Stimulated activated CD4-positive, alpha-beta T cell treated with anti-CD3 and anti-CD28 coated beads, Interleukin-4, amount 100 ng/mL, for 1 hour (primary cell): ENCODE data around the gene C17orf100.
A peak's percentile ranks its signal among the peaks of the same experiment; 100 is the strongest.

Experiments used
- DNase-seq: peaks from one replicate; pipeline ENCODE4 v3.0.0-alpha.2; 2020

C17orf100 gene

DNA sequence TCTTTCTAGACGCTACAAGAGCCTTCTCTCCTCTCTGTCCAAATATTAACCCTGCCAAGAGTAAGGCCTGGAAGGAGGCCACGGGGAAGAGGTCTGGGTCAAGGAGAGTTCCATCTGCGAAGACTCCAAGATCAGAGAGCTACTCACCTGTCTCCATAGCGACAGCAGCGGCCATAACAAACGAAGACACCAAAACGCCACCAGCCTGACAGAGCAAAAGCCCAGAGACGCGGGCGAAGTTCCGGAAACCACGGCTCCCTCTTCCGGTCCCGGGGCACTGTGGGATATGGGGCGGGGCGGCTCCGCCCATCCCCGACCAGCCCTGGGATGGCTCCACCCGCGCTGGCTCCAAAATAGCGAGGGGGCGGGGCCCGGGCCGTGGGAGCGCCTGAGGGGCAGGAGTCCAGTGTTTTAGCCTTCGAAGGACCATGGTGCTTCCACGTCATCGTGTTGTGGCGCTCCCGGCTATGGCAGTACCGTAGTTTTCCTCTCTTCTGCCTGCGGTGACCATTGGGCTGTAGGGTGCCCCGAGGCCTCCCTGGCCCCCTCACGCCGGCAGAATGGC is at the start of gene C17orf100, which contains the start of gene MED31:
Gene C17orf100 (plus strand): TSS at position 409 of the 565 bp plus-strand sequence. CDS start 152 bp downstream, at position 561.
Gene MED31 (minus strand): TSS at position 252 of the 565 bp plus-strand sequence. CDS start 77 bp downstream, at position 175.
- peak; percentile 93 for DNase-seq

DNA sequence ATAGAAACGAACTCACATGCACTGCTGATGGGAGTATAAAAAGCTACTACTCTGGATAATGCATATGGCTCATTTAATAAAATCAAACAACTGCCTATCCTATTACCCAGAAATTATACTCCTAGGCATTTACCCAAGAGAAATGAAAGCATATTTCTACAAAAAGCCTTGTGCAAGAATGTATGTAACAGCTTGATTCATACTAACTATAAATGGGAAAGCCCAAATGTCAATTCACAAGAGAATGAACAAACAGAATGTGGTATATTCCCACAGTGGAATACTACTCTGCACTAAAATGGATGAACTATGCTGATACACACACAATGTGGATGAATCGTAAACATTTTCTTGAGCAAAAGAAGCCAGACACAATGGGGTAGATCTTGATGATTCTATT is 49.4 kb upstream of the C17orf100 start:
- no peak for DNase-seq

DNA sequence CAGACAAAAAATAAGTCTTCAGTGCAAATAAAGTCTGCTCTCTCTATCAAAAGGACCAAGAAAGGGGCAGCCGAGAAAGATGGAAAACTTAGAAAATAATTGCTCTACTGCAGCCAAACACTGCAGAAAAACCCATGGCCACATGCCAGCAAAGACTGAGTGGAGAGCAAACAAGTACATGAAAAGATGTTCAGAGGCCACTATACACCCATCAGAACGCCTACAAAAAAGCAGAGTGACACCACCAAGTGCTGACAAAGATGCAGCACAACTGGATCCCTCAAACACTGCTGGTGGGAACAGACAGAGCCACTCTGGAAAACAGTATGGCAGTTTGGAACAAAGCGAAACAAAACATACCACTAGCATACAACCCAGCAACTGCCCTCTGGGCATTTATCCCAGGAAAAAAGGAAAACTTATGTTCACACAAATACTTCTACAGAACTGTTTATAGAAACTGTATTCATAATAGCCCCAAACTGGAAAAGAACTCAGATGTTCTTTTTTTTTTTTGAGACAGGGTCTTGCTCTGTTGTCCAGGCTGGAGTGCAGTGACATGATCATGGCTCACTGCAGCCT is 47.7 kb upstream of the C17orf100 start:
- DNase-seq: no peak

DNA sequence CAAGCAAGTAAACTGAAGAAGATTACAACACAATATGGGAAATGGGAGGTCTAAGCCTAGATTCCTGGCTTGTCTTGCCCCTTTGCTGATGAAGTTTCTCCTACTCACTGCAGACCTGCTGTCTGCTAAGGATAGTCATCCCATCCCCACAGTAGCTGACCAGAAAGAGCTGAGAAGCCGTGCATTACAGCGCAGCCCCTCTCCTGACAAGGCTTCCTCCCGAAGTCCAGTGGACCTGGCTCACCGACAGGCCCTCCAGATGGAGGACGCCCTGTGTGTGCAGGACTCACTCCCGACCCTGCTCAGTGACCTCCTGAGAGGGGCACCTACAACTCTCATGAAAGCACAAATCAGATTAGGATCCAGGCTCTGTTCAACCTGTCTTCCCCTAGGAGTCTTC is 46.4 kb upstream of the C17orf100 start:
- DNase-seq: no peak

DNA sequence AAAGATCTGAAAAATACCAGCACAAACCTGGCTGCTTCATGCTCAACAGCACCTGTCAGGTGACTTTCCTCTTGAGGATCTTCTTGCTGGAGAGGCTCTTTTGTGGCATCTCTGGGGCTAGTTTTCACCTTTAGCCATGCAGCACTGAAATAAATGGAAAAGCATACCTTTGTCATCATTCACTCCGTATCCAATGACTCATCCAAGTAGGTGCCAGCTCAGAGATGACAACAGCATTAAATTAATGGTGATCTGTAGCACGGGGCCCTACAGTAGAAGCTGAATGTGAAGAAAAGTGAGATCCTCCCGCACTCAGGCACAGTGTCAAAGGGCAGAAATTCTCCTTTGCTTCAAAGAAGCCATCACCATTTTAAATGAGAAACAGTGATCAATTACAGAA is 43.2 kb upstream of the C17orf100 start:
- no peak for DNase-seq

DNA sequence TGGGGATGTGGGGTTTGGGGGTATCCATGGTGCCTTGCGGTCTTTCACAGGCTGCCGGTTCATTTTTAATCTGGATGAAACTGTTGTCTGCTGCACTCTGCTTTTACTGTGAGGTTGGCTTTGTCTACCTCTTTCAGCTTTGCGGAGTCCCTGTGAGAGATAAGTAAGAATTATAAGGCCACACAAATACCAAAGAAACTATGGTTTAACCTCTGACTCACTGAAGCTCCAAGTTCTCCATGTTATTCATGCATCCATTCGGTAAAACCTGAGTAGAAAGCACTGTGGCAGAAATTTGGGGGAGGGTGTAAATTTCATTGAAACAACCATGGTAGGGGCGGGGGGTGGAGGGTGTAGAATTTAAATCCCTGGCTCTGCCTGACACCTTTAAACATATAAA is 41.6 kb upstream of the C17orf100 start:
- DNase-seq: no peak

DNA sequence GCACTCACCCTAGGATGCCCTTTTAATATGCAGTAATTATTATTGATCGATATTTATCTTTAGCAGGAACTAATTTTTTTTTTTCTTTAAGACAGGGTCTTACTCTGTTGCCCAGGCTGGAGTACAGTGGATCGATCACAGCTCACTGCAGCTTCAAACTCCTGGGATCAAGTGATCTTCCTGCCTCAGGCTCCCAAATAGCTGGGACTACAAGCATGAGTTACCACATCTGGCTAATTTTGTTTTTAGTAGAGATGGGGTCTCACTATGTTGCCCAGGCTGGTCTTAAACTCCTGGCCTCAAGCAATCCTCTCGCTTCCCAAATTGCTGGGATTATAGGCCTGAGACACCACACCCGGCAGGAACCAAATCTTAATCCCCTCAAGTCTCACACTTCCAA is 40.3 kb upstream of the C17orf100 start:
- DNase-seq: no peak

DNA sequence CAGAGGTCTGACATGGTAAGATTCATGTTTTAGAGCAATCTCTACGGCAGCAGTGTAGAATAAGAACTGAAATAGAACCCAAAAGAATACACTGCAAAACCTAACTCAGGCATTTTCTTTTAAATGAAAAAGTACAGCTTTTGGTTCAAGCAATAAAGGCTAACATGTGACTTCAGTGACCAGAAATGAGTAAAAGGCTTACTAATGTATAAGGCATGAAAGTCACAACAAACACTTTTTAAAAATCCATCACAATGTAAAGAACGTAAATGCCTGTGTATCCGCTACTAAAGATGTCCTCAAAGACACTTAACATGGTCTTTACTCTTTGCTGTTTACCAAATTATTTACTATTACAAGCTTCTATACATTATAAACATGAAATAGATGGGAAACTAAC is 27.6 kb upstream of the C17orf100 start:
- no peak for DNase-seq

DNA sequence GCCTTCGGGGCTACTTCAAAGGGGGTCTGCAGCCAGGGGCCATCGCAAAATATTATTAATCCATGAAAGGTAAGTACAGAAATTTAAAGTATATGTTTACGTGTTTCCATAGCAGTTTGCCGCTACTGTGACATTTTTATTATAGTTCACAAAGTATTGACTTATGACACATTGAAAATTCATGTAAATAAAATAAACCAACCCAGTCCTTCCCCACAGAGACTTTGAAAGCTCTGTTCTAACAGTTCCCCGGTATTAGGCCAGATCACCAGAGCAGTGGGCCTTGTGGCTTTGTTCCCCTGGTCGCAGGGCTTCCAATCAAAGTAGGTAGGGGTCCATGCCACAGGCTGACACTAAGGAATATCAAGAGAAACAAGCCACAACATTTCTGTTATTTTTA is 24.9 kb upstream of the C17orf100 start:
- DNase-seq: no peak

DNA sequence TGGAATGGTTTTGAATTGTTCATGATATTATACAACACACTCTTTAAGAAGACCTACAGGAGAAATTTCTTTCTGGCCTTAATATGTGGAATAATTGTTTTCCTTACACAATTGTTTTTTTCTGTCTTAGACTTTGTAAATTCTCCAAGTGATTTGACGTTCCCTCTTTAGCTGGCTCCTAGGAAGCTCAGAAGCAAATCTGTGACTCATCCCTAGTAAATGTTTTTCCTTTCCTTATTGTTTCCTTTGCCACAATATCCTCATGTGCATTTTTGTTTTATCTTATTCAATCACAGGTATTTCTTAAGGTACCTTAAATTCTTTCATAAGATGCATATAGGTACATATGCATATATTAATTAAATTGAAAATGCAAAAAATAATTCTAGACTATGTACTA is 24.5 kb upstream of the C17orf100 start:
- no peak for DNase-seq

DNA sequence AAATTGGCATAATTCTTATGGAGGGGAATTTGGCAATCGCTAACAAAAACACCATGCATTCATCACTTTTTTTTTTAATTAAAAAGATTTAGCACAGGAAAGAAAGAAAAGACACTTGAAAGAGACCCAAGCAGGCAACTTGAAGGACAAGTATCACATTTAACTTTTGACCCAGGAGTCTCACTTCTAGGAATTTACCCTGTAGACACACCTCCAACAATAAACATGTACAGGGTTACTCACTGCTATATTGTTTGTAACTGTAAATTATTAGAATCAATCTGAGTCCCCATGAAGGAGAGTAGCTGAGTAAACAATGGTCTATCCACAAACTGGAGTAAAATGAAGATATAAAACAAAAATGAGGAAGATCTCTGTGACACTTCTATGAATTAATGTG is 21.2 kb upstream of the C17orf100 start:
- DNase-seq: no peak

DNA sequence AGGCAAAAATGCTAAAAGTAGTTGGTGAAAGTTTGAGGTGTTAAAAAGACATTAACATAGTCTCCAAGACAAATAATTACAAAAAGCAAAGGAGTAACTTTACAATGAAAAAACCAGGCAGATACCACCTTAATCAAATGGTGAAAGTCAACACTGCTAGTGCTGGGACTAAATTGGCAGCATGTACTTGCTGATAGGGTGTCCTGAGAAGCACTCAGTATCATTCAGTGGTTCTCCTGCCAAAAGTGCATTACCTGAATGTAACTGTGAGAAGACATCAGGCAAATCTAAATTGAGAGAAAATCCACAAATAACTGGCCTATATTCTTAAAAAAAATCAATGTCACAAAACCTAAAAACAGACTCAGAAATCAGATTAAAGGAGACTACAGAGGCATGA is 19.0 kb upstream of the C17orf100 start:
- DNase-seq: no peak

DNA sequence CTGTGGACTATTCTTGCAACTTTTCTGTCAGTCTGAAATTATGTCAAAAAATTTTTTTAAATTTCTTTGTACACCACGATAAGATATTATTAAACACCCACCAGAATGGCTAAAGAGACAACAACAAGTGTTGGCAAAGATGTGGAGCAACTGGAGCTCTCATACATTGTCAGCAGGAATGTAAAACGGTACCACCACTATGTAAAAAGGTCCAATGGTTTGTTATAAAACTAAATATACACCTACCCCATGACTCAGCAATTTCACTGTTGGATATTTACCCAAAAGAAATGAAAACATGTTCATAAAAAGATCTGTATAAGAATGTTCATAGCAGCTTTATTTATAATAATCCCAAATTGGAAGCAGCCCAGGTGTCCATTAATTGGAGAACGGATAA is 18.3 kb upstream of the C17orf100 start:
- DNase-seq: no peak

DNA sequence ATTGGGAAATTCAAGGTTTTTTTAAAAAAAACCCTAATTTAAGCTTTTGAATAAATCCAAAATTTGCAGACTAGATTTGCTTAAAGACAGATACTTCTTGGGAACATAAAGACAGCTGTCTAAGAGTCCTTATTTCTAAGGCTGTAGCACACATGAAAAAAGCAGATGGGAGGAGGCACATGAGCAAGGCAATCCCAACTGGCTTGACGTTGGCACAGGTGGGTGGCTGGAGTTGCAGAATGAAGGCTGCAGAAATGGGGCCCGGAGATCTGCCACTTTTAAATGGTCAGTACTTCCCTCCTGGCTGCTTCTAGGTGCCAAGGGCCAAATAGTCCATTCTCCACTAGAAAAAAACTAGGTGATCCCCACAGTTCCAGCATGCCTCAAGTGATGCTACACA is 15.5 kb upstream of the C17orf100 start:
- DNase-seq: no peak

DNA sequence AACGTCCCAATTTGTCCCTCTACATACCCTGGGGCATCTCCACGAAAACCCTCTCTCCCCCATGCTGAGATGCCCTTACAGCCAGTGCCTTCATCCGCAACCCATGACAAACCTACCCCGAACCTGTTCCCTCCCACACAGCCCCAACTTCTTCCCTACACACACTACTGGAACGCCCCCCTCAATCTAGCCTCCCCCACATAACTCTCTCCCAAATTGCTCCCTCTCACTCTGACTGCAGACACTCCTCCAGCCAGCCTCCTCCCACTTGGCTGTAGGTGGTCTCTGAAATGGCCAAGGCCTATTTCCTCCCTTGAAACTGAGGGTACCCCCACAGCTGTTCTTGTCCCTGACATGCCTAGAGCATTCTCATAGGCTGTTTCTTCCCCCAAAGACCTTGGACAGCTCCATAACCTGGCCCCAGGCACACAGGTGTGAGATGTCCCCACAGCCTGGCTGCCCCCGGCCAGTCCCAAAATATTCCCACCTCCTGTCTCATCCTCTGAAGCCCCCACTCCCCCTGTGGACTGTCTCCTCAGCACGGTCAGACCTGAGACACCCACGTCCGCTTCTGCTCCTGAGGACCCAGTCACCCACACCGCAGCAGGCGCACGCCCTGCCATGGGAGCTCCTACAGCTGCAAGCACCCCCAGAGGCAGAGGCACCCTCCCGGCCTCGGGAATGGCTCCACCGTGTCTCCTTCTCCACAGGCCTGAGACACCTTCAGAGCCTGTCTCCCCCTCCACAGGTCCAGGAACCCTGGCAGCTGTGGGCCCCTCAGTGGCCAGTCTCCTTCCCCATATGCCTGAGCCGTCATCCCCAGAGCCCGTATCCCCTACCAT is 14.7 kb upstream of the C17orf100 start:
- no peak for DNase-seq

DNA sequence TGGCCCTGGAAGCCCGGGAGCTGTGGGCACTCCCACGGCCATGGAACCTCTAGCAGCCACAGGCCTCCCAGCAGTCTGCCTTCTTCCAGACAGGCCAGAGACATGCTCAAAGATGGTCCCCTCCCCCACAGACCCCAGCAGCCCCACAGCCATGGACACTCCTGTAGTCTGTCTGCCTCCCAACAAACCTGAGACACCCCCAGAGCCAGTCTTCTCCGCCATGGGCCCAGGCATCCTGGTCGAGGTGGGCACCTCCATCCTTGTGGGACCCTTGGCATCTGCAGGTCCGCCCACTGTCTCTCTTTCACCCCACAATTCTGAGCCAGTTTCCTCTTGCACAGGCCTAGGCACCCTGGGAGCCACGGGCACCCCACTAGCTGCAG is 14.1 kb upstream of the C17orf100 start:
- no peak for DNase-seq

DNA sequence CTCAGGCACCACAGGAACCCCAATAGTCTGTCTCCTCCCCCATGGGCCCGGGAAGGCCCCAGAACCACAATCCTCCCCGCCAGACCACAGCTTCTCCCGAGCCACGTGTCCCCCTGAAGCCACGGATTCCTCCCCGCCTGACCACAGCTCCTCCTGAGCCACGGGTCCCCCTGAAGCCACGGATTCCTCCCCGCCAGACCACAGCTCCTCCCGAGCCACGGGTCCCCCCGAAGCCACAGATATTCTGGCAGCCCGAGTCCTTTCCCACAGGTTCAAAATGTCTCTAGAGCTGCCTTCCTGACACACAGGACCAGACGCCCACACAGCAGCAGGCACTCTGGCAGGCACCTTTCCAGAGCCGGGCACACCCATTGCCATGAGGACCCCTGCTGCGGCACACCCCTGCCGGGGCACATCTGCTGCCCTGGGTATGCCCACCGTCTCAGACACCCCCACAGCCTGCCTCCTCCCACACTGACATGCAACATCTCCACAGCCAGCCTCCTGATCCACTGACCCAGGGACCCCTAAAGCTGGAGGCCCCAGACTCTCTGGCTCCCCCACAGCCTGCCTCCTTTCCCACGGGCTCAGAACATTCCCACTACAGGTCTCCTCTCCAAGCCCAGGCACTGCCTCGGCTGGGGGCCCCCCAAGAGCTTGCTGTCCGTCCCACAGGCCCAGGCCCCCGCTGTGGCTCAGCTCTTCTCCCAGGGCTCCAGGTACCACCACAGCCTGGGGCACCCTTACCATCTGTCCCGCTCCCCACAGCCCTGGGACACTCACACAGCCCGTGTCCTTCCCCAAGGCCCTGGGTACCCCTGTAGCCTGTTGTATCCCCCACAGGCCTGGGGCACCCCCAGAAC is 13.3 kb upstream of the C17orf100 start:
- no peak for DNase-seq

DNA sequence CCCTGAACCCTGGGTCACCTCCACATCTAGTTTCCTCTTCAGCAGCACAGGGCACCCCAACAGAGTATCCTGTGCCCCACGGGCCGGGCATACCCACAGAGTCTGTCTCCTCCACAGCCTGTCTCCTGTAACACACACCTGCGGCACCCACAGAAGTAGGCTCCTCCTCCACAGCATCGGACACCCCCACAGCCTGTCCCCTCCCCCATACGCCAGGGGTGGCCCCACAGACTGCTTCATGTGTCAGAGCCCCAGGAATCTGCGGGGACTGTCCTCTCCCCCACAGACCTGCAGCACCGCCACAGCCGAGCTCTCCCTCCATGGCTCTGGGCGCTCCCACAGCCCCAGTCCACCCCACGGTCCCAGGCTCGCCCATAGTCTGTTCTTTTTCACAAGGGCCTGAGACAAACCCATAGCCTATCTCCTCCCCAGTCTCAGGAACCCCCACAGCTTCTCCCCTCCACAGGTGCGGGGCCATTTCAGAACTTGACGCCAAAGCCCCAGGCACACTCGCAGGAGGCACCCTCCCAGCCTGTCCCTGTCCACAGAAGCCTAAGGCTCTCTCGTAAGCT is 12.5 kb upstream of the C17orf100 start:
- DNase-seq: no peak

DNA sequence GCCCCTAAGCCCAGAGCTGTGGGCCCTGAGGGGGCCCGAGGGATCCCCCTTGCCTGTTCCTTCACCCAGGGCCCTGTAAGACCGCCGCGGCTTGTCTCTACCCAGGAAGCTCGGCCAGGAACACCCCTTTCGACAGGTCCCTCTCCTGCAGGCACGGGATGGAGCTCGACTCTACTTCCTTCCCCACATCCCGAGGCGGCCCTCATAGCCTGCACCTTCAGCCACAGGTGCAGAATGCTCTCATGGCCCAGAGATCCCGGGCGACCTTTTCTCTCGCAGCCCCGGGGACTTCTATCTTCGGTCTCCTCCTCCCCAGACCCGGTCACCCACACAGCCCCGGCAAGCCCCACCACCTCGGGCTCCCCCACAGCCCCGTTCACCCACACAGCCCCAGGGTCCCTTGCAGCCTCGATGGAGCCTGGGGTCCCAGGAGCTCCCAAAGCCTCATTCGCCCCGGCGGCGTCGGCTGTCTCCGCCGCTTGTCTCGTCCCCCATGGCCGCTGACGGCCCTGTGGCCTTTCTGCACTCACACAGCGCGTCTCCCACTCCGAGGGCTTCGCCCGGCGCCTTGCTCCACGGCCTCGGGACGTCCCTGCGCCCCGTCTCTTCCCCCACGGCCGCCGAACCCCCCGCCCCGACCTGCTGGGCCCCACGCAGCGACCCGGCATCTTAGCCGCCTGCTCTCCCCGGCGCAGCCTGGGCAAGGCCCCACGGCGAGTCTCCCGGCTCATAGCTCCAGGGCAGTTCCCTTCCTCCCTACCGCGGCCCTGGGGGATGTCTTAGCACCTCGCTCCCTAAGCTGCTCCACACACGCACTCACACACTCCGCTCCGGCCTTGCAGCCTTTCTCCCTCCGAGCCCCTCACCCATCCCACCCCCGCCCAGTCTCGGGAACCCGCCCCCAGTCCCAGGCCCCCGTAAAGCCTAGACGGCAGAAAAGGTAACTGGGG is 11.7 kb upstream of the C17orf100 start:
- peak; percentile 37 for DNase-seq

DNA sequence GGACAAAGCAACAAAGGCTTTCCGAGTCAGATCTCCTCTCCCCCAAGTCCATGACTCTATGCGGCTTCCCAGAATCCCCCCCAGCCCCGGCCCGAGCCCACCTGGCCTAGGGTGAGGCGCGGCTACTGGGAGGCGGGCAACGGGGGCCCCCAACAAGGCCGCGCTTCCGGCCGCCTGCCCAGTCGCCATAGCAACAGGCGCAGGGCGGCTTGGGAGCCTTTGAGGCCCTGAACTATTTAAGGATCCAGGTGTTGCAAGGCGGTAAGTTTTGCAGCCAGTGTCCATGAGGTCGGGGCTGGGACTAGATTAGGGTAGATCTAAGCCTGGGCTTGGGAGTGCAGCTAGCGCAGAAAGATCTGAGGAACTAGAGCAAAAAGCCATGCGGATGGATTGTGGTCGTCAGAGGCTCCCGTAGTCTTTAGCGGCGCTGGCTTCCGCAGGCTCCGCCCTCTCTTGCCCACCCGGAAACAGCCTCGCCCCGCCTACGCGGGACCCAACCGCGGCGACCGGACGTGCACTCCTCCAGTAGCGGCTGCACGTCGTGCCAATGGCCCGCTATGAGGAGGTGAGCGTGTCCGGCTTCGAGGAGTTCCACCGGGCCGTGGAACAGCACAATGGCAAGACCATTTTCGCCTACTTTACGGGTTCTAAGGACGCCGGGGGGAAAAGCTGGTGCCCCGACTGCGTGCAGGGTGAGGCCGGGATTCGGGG is 10.9 kb upstream of the C17orf100 start, which contains the start of the genes KIAA0753 and TXNDC17:
Gene KIAA0753 (minus strand): TSS at position 176 of the 711 bp plus-strand sequence. CDS start 5,608 bp downstream, outside the sequence.
Gene TXNDC17 (plus strand): TSS at position 525 of the 711 bp plus-strand sequence. CDS start 23 bp downstream, at position 548.
- peak; percentile 91 for DNase-seq
